Measurements from ENCODE around the gene CLCNKA.

The CLCNKA gene

GRCh38 chr1:16066245-16066644 is 44.4 kb downstream of the CLCNKA start:
- DNase-seq = no peak

DNA sequence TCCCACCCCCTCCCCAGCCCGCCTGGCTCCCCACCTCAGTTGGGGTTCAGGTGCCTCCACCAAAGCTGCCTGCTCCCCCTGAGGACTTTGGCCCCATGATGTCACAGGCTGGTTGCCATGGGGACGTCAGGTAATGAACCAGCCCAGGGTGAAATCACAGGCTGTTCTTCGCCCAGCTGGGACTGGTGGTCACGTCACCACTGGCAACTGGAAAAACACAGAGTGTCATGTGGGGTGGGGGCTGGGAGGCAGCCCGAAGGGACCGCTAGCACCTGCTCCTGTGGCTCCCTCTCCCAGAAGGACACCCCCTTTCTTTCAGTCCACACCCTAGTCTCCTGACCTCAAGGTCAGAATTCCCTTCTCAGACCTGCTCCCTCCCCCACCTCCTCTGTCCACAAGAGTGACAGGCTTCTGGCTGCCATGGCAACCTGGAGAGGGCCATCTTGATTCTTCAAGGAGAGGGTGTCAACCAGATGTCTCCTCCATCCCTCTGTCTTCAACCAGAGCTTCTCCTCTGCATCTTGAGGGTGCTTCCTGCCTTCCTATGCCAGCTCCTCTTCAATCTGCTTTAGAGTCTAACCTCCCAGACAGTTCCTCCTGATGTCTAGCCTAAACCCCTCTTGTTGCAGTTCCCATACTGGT is 45.4 kb downstream of the CLCNKA start:
- DNase-seq = no peak

DNA sequence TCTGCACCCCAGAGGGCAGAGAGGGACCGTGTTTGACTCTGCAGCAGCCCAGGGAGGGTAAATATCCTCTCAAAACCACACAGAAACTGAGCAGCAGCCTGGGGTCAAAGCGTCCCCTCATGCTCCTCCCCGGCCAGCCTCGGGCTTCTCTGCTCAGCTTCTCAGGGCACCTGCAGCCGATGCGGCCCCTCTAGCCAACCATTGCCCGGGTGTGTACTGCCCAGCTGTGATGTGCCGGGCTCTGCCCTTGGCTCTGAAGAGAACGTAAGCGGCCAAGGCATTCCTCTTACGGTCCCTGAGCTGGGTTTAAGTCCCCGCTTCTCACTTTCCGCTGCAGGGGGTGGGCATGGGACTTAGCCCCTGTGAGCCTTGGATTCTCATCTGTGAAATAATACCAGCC is 46.1 kb downstream of the CLCNKA start:
- DNase-seq = no peak

DNA sequence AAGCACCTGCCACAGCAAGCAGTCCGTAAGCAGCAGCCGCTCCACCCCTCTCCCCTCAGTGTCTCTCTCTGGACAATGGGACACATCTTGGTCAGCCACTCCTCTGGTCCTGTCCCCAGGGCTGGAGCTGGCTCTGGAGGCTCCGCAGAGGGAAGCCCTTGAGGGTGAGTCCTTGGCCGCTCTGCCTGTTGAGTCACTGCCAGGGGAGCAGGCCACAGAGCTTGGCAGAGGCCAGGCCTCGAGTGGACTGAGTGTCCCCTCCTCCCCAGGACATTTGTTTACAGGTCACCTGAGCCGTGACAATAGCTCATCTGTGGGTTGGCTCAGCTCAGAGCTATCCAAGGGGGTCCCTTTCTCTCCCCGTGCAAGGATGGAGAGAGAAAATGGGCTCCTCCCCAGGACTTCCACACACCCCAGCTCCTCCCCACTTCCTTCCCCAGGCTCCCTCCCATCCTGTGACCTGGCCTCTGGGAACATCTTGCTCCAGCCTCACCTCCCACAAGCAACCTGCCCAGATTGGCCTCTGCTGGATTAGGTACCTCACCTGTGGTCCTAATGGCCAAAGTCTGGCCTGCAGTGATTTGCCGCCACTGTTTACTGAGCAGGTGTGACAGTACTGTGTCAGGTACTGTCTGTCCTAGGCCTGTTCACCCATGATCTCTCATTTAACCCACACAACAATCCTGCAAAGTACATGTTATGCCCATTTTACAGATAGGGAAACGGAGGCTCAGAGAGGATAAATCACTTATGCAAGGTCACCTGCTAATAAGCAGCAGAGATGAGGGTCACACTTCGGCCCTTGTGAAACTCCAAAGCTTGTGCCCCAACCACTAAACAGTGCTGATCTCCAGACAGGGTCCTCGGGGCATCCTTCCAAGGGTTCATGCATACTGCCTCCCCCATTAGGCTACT is 46.8 kb downstream of the CLCNKA start:
- no peak for DNase-seq

DNA sequence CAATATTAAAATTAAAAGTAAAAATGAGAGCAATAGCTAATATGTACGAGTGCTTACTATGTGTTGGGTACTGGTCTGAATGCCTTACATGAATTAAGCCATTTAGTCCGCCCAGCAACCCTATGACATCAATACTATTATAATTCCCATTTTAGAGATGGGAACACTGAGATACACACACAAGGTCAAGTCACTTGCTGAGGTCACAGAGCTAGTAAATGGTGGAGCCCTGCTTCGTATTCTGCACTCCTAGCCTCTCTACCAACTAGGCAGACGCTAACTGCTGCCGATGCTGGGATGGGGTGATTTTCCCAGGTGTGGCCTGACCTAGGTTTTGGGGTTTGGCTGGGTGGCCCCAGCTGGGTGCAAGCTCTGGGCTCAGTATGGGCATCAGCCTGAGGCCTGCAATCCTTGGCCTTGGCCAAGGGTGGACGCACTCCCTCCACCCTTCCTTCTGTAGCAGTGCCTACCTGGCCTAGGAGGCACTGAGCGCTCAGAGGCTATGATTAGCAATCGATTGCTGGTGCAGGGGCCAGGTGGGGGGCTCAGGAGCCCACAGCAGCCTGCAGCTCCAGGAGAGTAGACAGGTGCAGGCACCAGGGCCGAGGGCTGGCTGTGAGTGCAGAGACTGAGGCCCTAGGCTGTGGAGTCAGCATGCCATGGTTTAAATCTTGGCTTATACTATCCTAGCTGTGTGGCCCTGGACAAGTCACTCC is 49.0 kb downstream of the CLCNKA start:
- no peak for DNase-seq

DNA sequence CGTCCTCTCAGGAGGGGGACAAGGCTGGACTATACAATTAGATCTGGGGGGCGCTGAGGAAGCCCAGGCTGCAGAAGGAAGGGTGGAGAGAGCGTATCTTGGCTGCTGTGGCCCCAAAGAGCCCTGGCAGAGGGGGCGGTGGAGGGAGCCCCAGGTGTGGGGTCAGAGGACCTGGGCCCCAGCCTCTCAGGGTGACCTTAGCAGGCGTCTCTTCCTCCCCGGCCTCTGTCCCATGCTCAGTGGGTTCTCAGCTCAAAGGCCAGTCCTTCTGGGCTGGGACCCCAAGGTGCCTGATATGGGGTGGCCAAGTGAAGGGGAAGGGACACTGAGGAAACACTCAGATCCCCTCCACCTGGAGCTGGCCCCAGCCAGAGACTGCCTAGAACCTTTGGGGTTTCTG is 49.8 kb downstream of the CLCNKA start:
- no peak for DNase-seq

DNA sequence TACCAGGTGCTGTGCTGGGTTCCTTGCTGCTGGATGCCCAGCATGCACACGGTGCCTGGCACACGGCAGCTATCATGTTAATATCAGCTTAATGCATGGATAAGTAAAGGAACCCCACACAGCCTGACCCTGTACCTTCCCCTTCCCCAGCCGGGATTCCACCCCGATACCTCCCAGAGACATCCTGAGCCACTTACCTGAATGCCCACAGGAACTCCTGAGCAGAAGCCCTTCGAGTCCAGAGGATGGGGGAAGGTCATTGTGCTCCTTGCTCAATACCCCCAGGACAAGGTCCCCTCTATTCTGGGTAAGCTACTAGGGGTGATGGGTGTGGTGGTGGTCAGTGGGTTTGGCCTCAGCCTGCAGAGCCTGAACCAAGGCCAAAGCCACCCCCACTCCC is 50.3 kb downstream of the CLCNKA start:
- no peak for DNase-seq

DNA sequence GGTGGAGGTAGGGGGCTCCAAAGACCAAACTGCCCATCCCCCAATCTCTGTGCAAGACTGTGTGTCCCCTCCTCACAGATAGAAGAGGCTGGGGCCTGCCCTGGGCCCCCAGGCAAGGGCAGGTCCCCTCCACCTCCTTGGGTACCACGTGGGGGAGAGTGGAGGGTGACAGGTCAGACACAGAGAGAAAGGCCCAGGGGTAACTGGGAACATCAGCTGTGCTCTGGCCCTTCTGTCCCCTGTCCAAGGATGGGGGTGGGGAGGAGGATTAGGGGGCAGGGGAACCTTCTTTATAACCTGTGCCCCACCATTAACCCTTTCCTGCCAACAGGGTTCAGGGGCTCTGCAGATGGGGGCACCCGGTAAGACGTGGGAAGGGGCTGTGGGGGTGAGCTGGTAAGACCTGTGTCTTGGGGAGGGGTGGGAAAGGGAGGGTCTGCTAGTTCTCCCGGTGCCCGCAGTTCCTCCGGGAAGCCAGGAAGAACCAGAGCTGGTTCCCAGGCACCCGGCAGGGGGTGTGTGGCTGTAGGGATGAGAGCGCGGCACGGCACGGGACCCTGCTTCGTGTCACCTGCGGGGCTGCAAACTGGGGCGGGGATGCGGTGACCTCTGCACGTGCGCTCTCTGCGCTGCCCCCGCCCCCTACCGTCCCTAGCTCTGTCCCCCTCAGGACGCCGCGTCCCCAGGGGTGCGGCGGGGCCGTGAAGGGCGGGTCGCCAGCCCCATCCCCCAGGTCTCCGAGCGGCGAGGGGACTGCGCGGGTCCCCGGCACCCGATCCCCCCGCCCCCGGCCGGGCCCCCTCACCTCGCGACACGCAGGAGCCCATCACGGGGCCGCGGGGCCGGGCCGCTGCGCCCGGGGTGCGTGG is 51.0 kb downstream of the CLCNKA start:
- DNase-seq = no peak

GRCh38 chr1:16073490-16074119 is 51.8 kb downstream of the CLCNKA start, which contains the start of gene FAM131C:
FAM131C (minus strand) TSS chr1:16073651; CDS start chr1:16073442, 209 bp downstream.
- DNase-seq = no peak

DNA sequence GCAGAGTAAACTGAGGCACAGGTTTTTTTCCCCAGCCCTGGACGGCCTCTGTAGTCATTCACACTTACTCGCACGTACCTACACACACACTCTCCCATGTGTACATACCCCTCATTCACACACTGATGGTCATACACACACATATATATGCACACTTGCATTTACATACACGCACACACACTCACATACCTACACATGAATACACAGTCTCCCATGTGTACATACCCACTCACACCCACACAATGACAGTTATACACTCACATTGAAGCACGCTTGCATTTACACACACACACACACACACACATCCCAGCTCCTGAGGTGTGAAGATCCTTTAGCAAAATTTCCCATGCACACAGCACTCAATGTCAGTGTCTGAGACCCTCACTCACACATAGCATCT is 52.4 kb downstream of the CLCNKA start:
- no peak for DNase-seq

- no peak for DNase-seq
These were observed 53.6 kb downstream of the CLCNKA start for GRCh38 chr1:16075337-16076030.

- no peak for DNase-seq
These were observed 54.4 kb downstream of the CLCNKA start for GRCh38 chr1:16076031-16076864.

DNA sequence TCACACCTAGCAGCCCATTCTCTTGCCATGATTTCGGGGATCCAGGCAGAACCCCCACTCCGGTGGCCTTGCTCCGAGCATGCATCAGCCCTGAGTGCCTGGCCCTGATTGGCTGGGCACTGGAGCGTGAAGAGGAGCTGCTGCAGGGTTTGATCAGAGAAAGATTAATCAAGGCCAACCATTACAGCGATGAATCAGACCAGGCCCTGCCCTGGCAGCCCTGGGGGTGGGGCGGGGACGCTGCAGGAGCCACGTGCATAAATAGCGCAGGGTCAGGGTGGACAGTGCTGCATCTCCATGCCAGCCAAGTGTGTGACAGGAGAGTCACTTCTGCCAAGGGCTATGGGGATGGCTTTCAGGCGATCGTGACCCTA is 55.0 kb downstream of the CLCNKA start:
- DNase-seq = no peak

- no peak for DNase-seq
These were observed 55.8 kb downstream of the CLCNKA start for GRCh38 chr1:16077406-16078245.

- peak; percentile 73 for DNase-seq
These were observed 57.3 kb downstream of the CLCNKA start for GRCh38 chr1:16078925-16079656.

GRCh38 chr1:16080422-16081150 is 58.8 kb downstream of the CLCNKA start:
- DNase-seq = no peak

DNA sequence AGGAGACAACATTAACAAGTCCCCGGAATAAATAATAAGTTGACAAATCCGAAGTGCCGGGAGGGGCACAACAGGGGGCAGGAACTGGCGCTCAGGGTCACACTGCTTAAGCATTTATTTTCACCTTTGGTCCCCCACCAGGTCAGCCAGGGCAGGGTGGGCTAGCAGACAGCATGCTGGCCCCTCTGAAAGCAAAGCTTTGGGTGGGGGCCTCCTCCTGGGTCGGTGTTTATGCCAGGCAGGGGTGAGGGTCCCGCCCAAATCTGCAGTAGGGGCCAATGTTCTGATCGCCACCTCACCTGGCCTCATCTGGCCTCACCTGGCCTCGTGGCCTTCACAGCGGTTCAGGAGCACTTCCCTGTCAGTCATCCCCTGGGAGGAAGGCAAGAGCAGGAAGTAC is 59.8 kb downstream of the CLCNKA start:
- no peak for DNase-seq

Data from CD4-positive, alpha-beta T cell treated with Interleukin-4 for 4 hours (primary cell).